Activated gamma-delta T cell (primary cell): ENCODE results near the gene DDX59.
"Not testable (repeated sequence)": the region's sequence is repeated elsewhere in the genome, so short reads cannot be mapped to it uniquely, and the experiment has no call there.

Experiments
- DNase-seq: peaks from one replicate; lab custom pipeline; 2025; lab: John Stamatoyannopoulos, UW

Gene DDX59

GRCh38 chr1:200670242-200671118 lies 773 bp upstream of the DDX59 start:
- DNase-seq: no peak

- DNase-seq: no peak
These were observed 993 bp downstream of the DDX59 start for GRCh38 chr1:200668514-200669313.

DNA sequence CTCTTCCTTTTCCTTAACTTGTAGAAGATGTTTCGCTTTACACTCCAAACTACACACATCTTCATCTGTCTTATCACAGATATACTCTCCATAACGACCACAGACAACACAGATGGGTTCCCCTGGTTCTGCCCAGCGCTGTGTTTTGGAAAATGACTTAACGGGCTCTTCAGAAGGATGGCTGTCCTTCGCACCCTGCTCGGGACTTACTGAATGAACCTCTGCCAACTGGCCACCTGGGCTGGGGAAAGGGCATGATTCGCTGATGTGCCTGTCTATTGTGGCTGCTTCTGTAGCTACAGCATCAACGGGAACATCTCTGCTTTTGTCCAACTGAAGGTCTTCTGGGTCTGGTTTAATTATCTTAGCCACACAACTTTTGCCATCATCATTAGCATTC lies 3.4 kb downstream of the DDX59 start:
- DNase-seq: no peak

- no peak for DNase-seq
These were observed 3.8 kb downstream of the DDX59 start for GRCh38 chr1:200665861-200666260.

DNA sequence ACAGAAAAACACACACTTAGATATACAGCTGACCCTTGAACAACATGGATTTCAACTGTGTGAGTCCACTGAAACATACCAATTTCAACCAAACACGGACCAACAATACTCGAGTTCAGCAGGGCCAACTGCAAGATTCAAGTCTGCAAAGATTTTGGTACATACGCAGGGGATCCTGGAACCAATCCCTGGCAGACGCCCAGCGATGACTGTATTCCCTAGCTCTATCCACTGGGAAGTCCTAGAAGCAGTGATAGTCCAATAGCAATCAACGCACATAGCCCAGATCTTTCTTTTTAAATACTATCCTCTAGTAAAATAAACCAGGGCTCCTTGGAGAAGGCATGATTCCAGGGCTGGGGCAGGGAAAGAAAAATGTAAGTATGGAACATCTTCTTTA lies 9.0 kb downstream of the DDX59 start:
- no peak for DNase-seq

- DNase-seq: no peak
These were observed 10.4 kb downstream of the DDX59 start for GRCh38 chr1:200659269-200659668.

- no peak for DNase-seq
These were observed 11.5 kb downstream of the DDX59 start for GRCh38 chr1:200658037-200658818.

DNA sequence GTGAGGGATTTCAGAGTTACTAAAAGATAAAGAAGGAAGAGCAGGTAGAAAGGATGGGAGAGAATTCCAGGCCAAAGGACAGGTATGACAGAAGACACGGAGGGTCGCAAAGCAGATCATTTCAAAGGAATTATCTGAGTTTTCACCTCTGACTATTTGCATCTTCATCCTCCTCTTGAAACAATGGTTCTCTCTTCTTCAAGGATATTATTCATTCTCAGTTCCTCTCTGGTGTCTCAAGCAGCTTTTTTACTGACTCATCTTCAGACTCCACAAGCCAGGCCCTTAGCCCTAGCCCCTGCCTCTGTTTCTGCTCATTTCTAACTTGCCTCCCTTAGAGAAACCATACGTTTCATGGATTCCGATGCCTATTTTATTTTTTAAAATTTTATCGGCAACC lies 15.0 kb downstream of the DDX59 start:
- no peak for DNase-seq

GRCh38 chr1:200653022-200653462 lies 16.7 kb downstream of the DDX59 start:
- no peak for DNase-seq

DNA sequence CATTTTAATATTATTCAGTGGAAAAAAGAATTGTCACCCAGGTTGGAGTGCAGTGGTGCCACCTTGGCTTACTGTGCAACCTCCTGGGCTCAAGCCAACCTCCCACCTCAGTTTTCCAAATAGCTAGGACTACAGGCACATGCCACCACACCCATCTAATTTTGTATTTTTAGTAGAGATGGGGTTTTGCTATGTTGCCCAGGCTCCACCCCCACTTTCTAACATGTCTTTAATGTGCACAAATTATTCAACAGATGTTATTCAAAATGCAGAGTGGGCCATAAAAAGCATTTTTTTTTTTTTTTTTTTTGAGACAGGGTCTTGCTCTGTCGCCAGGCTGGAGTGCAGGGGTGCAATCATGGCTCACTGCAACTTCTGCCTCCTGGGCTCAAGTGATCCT lies 17.3 kb downstream of the DDX59 start:
- DNase-seq: no peak

DNA sequence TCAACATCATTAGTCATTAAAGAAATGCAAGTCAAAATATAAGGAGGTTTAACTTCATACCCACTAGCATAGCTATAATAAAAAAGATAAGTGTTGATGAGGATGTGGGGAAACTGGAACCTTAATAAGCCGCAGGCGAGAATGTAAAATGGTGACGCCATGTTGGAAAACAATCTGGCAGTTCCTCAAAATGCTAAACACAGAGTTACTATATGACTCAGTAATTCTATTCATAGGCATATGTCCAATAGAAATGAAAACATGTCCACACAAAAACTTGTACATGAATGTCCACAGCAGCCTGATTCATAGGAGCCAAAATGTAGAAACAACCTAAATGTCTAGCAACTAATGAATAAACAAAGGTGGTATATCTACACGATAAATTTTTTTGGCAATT lies 23.2 kb downstream of the DDX59 start:
- DNase-seq: no peak

DNA sequence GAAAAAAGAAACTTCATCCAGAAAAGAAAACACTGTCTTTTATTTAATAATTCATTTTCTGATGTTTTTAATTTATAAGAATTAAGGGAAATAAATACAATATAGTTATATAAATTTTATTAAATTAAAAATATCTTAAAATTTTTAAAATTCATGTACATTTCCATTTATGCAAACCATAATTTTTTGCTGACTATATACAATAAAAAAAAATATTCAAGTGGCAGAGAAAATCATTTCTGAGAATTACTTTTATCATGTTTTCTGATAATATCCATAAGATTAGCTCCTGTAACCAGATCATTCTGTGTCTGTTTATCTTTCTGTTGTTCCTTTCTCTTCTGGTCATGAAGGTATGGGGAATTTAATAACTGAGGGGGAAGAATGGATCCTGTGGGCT lies 25.7 kb downstream of the DDX59 start:
- DNase-seq: no peak

DNA sequence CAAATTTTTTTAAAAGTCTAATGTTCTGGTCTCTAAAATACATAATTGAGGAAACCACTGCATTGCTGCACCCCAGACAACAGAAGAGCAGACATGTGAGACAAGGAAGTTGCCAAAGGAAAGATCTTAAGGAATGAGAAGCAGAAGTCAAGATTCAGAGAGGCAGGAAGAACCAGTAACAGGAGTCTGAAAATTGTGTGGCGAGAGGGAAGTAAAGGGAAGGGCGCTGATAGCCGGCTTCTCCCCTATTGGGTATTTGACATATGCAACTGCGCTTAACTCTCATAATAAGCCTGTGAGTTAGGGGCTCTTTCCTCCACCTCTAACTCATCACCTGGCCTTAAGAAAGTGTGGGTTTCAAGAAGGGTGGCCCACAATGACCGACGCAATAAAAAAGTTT lies 27.2 kb downstream of the DDX59 start:
- no peak for DNase-seq

DNA sequence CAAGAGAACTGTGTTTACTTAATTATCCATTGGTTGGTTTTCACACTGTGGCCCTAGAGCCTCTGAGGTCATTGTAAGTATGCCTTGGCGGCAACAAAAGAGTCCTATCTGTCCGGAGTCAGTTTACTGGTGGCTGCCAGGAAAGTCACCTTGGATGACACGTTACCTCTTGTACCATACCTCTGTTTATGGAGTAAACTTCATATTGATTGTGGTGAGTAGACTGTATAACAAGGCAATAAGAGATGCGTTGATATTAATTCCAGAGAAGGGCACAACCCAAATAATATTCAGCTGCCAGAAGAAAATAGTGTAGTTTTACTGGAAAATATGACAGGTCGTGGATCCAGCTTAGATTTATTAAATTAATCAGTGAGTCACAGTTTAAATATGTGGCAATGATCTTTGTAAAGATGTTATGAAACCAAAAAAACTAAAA lies 28.7 kb downstream of the DDX59 start:
- DNase-seq: no peak

GRCh38 chr1:200640373-200640962 lies 29.2 kb downstream of the DDX59 start:
- no peak for DNase-seq

DNA sequence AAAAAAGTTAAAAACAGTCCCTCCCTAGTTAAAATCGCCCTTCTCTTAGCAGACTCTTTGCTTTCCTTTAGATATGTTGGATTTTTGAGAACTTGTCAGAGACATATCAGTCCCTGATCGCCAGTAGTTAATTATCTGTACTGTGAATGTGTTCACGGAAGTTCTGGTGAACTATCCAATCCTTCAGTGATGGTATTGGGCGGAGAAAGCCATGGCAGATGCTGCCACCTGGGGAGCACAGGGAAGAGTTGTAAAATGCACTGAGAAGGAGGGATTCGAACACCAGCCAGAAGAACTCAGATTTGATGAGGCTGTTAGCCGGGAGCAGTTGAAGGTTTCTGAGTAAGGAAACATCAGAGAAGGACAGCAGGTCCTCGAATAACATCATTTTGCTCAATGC lies 31.6 kb downstream of the DDX59 start:
- DNase-seq: no peak

GRCh38 chr1:200636681-200637080 lies 33.0 kb downstream of the DDX59 start:
- no peak for DNase-seq

- no peak for DNase-seq
These were observed 35.2 kb downstream of the DDX59 start for GRCh38 chr1:200634261-200635122.

- DNase-seq: no peak
These were observed 38.3 kb downstream of the DDX59 start for GRCh38 chr1:200631375-200631774.

DNA sequence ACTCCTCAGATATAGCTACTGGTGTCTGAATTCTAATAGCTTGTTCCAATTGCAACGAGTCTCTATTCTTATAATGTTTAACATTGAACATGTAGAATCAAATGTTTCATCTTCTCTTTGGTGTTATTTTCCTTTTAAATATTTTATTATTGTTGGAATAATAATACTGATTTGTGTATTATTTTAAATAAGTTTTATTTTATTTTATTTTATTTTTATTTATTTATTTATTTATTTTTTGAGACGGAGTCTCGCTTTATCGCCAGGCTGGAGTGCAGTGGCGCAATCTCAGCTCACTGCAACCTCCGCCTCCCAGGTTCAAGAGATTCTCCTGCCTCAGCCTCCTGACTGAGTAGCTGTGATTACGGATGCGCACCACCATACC lies 39.2 kb downstream of the DDX59 start:
- DNase-seq: not testable (repeated sequence)
